Coronary artery (tissue), 2 donors: ENCODE measurements around the gene CDH23.

Experiments
- DNase-seq: peaks from one replicate; pipeline ENCODE4 v3.0.0-alpha.2; 2017; ENCODE audit warnings: low spot score
- H3K27ac ChIP-seq, 2 donors: fragments of 200-600 bp; sonication (generic); one replicate each; pipeline ENCODE4 v1.5.1; 2016 to 2019
- H3K4me3 ChIP-seq: fragments of 200-600 bp; sonication (generic); 2 replicates; pipeline ENCODE4 v1.5.1; 2016; ENCODE audit warnings: mild to moderate bottlenecking, moderate library complexity
- TF ChIP-seq, protein P1 (sequence below): fragments of 200-600 bp; sonication (generic); IDR thresholded peaks from one replicate; pipeline ENCODE4 v1.5.1; 2019; ENCODE audit warnings: antibody characterized with exemption

Gene CDH23

DNA sequence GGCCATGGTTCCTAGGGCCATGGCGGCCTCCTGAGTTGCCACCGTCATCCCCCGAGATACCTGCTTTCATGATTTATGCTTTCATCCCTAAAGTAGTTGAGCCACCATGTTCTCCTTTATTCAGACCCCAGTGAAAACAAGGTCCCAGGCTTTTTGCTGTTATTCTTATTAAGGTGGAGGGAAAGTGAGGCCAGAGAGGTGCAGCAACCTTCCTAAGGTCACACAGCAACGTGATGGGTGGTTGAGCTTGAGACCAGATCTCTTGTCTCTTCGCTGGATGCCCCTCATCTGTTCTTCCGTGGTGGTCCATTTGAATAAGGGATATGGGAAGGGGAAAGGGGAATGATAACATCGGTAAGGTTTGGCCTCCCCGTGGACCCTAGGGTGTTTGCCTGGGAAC lies 180.6 kb downstream of the CDH23 start:
- TF ChIP-seq, protein P1, sequence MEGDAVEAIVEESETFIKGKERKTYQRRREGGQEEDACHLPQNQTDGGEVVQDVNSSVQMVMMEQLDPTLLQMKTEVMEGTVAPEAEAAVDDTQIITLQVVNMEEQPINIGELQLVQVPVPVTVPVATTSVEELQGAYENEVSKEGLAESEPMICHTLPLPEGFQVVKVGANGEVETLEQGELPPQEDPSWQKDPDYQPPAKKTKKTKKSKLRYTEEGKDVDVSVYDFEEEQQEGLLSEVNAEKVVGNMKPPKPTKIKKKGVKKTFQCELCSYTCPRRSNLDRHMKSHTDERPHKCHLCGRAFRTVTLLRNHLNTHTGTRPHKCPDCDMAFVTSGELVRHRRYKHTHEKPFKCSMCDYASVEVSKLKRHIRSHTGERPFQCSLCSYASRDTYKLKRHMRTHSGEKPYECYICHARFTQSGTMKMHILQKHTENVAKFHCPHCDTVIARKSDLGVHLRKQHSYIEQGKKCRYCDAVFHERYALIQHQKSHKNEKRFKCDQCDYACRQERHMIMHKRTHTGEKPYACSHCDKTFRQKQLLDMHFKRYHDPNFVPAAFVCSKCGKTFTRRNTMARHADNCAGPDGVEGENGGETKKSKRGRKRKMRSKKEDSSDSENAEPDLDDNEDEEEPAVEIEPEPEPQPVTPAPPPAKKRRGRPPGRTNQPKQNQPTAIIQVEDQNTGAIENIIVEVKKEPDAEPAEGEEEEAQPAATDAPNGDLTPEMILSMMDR = no peak
- Histone ChIP-seq H3K27ac (no peak overlapping the region), H3K4me3 (no peak overlapping the region)
- no peak for DNase-seq

DNA sequence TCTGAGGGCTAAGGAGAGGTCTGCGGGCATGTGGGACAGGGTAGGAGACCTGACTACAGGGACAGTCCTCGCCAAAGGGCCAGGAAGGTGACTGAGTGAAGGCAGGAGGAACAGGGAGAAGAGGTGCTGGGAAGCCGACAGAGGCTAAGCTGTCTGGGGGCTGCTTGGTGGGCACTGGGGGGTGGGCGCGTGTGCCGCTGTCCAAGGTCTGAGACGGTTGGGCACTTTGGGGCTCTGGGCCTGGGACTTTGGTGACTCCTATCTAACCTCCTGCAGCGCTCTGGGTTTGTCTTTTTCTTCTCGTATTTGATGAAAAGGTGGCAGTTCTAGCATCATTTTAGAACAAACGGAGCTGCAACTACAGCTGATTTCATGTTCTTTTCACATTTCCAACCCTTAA lies 181.3 kb downstream of the CDH23 start:
- Histone ChIP-seq H3K27ac (no peak overlapping the region), H3K4me3 (no peak overlapping the region)
- no peak for DNase-seq
- TF ChIP-seq, protein P1 = no peak

DNA sequence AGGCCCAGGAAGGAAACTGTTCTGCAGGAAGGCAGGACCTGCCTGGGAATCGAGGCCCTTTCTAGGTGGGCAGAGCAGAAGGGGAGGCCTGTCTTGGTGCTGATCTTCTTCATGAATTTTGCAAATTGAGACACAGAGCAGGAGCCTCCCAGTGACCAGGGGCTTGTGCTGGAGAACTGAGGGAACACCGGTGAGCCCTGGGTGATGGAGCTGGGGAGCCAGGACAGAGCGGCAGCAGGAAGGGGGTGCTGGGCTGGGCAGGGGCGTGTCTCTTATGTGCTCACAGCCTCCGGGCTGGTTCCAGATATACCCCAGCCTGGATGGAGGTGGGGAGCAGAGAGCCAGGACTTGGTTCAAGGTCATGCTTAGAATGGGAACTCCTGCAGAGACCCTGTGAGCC lies 182.9 kb downstream of the CDH23 start:
- TF ChIP-seq, protein P1 = no peak

DNA sequence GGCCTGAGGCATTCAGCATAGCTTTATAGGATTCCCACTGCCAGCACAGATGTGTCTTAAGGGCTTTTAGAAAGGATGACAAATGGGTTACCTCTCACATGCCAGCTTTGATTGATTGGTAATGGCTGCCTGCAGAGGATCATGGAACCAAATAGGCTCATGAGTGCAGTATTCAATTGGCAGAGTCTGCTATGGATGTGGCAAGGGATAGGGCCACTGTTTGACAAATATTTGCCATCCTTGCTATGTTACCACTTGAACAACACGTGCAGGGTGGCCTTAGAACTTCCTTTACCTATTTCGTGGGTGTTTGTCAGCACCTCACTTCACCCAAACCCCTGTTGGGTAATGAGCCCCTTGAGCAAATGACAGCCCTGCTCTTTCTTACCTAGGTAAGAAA lies 183.7 kb downstream of the CDH23 start:
- H3K27ac ChIP-seq = no peak overlapping the region
- no peak for DNase-seq
- no peak overlapping the region for H3K4me3 ChIP-seq
- TF ChIP-seq, protein P1 = no peak

More for the DNA sequence above, 182.9 kb downstream of the CDH23 start:
- Histone ChIP-seq H3K4me3 (no peak overlapping the region), H3K27ac (no peak overlapping the region)
- no peak for DNase-seq

DNA sequence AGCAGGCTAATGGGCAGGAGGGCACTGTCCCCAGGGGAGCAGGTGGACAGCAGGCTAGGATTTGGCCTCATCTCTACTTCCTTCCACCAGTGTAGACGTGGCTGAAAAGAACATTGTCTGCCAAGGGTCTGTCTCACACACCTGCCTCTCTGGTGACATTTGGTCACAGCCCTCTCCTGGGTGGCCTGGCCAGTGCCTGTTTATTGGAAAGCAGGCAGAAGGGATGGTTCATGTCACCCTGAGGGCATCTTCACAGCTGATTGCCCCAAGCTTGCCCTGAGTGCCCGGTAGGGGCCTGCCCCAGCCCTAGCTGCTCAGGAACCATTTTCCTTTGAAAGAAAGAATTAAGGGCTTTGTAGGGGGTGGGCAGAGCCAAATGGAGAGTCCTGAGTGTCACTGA lies 184.2 kb downstream of the CDH23 start:
- DNase-seq = no peak
- Histone ChIP-seq H3K4me3 (no peak overlapping the region), H3K27ac (no peak overlapping the region)
- TF ChIP-seq, protein P1 = no peak

DNA sequence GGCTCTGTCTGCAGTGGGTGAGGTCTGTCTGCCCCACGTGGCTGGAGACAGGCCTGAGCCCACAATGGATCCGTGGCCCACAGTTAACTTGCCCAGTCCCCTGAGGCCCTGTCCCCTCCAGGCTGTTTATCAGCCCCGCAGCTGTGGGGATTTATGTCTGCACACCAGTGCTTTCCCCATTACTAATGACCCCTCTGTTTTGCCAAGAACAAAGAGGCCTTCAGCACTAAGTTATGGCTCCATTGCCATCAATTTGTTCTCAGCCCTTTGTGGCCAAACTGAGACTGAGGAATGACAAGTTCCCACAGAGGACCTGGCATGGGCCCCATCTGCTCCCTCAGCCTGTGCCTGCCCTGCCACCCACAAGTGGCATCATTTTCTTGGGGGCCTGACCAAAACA lies 184.7 kb downstream of the CDH23 start:
- H3K27ac ChIP-seq = no peak overlapping the region
- TF ChIP-seq, protein P1 = no peak
- no peak overlapping the region for H3K4me3 ChIP-seq
- DNase-seq = no peak

DNA sequence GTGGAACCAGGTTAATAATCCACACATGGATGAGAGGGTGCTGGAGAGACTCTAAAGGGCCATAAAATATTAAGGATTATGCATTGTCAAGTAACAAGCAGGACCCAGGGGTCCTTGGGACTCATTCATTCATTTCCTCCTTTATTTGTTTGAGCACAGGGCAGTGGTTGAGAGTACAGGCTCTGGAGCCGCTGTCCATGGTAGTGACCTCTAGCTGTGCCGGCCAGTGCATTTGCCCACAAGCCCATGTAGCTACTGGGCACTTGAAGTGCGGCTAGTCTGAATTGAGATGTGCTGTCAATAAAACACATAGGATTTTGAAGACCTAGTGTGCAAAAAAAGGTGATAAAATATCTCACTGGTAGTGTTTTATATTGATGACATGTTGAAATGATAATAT lies 185.3 kb downstream of the CDH23 start:
- no peak overlapping the region for H3K27ac ChIP-seq
- TF ChIP-seq, protein P1 = no peak
- no peak overlapping the region for H3K4me3 ChIP-seq
- no peak for DNase-seq
